Activated CD4-positive, alpha-beta T cell treated with anti-CD3 and anti-CD28 coated beads, Interleukin-10, Interleukin-2, amounts not matched to agents 100 ng/mL and 50 ng/mL, durations not matched to agents 16 hours and 8 hours (primary cell): ENCODE measurements around the gene SSX5.
"Not testable (repeated sequence)": the region's sequence is repeated elsewhere in the genome, so short reads cannot be mapped to it uniquely, and the experiment has no call there.

ENCODE experiments used
- DNase-seq: peaks from one replicate; pipeline ENCODE4 v3.0.0-alpha.2; 2020

SSX5 gene

GRCh38 chrX:48196745-48197201, at the start of gene SSX5:
Gene SSX5 (minus strand): TSS chrX:48196795. CDS start chrX:48195358, 1,437 bp downstream.
- DNase-seq: no peak

GRCh38 chrX:48224196-48224595, 27.6 kb upstream of the SSX5 start:
- DNase-seq: not testable (repeated sequence)

- not testable (repeated sequence) for DNase-seq
These were observed 17.7 kb upstream of the SSX5 start for GRCh38 chrX:48214341-48214740.

GRCh38 chrX:48190024-48190423, 6.6 kb downstream of the SSX5 start:
- not testable (repeated sequence) for DNase-seq

- not testable (repeated sequence) for DNase-seq
These were observed 14.7 kb downstream of the SSX5 start for GRCh38 chrX:48181882-48182281.

- no peak for DNase-seq
These were observed 15.8 kb downstream of the SSX5 start for GRCh38 chrX:48180811-48181210.

GRCh38 chrX:48179691-48180090, 16.9 kb downstream of the SSX5 start:
- no peak for DNase-seq

- not testable (repeated sequence) for DNase-seq
These were observed 30.3 kb downstream of the SSX5 start for GRCh38 chrX:48166322-48166721.

GRCh38 chrX:48165241-48165640, 31.4 kb downstream of the SSX5 start:
- no peak for DNase-seq

- no peak for DNase-seq
These were observed 40.6 kb downstream of the SSX5 start for GRCh38 chrX:48156014-48156413.

- no peak for DNase-seq
These were observed 41.8 kb downstream of the SSX5 start for GRCh38 chrX:48154796-48155195.

GRCh38 chrX:48153769-48154168, 42.8 kb downstream of the SSX5 start:
- DNase-seq: no peak

GRCh38 chrX:48142697-48143096, 53.9 kb downstream of the SSX5 start:
- peak; percentile 22 for DNase-seq

GRCh38 chrX:48141810-48142508, 54.6 kb downstream of the SSX5 start:
- not testable (repeated sequence) for DNase-seq

GRCh38 chrX:48139076-48139475, 57.5 kb downstream of the SSX5 start:
- DNase-seq: not testable (repeated sequence)
